ENCODE measurements around the gene TAS1R3.

TAS1R3 gene

GRCh38 chr1:1306661-1307260 lies 24.3 kb upstream of the TAS1R3 start:
- TF ChIP-seq ZC3H10 (CRISPR knock-in tag; IDR thresholded peaks at IDR 0.05): no peak
- TF ChIP-seq BACH2 (CRISPR knock-in tag; IDR thresholded peaks at IDR 0.05; ENCODE audit: borderline replicate concordance): no peak
- TF ChIP-seq ESRRG (CRISPR knock-in tag; IDR thresholded peaks at IDR 0.05): no peak
- no peak for TF ChIP-seq CREB5 (CRISPR knock-in tag; IDR thresholded peaks at IDR 0.05; ENCODE audit: low read depth)
- TF ChIP-seq TSHZ2 (CRISPR knock-in tag; IDR thresholded peaks at IDR 0.05): no peak
- no peak for TF ChIP-seq TOX (CRISPR knock-in tag; IDR thresholded peaks at IDR 0.05; ENCODE audit: borderline replicate concordance)
- TF ChIP-seq OSR1 (CRISPR knock-in tag; IDR thresholded peaks at IDR 0.05): no peak
- no peak for TF ChIP-seq CSRNP3 (CRISPR knock-in tag; IDR thresholded peaks at IDR 0.05)
- TF ChIP-seq RARB (CRISPR knock-in tag; IDR thresholded peaks at IDR 0.05): no peak
- no peak for TF ChIP-seq ZNF70 (CRISPR knock-in tag; IDR thresholded peaks at IDR 0.05)
- TF ChIP-seq ISL1 (CRISPR knock-in tag; IDR thresholded peaks at IDR 0.05): no peak
- no peak for TF ChIP-seq SNAI2 (CRISPR knock-in tag; IDR thresholded peaks at IDR 0.05)
- TF ChIP-seq TCF4 (CRISPR knock-in tag; IDR thresholded peaks at IDR 0.05; ENCODE audit: borderline replicate concordance): no peak
- no peak for TF ChIP-seq PATZ1 (CRISPR knock-in tag; IDR thresholded peaks at IDR 0.05; ENCODE audit: borderline replicate concordance)
- no peak for TF ChIP-seq ZNF8 (CRISPR knock-in tag; IDR thresholded peaks at IDR 0.05)
- TF ChIP-seq CSDC2 (CRISPR knock-in tag; IDR thresholded peaks at IDR 0.05): no peak
- TF ChIP-seq ZFP3 (CRISPR knock-in tag; IDR thresholded peaks at IDR 0.05): no peak
- ATAC-seq: no peak

GRCh38 chr1:1307261-1307922 lies 23.7 kb upstream of the TAS1R3 start:
- no peak for ATAC-seq
- TF ChIP-seq CREB5 (CRISPR knock-in tag; IDR thresholded peaks at IDR 0.05; ENCODE audit: low read depth) (no peak), ZNF565 (CRISPR knock-in tag; conservative IDR thresholded peaks at IDR 0.05; ENCODE audit: low read depth) (no peak), ARNTL (CRISPR knock-in tag; IDR thresholded peaks at IDR 0.05; ENCODE audit: borderline replicate concordance, low read depth) (no peak), ZFP3 (CRISPR knock-in tag; IDR thresholded peaks at IDR 0.05) (no peak), TSHZ2 (CRISPR knock-in tag; IDR thresholded peaks at IDR 0.05) (no peak), PATZ1 (CRISPR knock-in tag; IDR thresholded peaks at IDR 0.05; ENCODE audit: borderline replicate concordance) (no peak), TOX (CRISPR knock-in tag; IDR thresholded peaks at IDR 0.05; ENCODE audit: borderline replicate concordance) (no peak), ISL1 (CRISPR knock-in tag; IDR thresholded peaks at IDR 0.05) (no peak), SNAI2 (CRISPR knock-in tag; IDR thresholded peaks at IDR 0.05) (no peak), ZC3H10 (CRISPR knock-in tag; IDR thresholded peaks at IDR 0.05) (no peak), OSR1 (CRISPR knock-in tag; IDR thresholded peaks at IDR 0.05) (no peak), GLIS3 (CRISPR knock-in tag; IDR thresholded peaks at IDR 0.05) (no peak), ZNF70 (CRISPR knock-in tag; IDR thresholded peaks at IDR 0.05) (no peak), ZFP30 (CRISPR knock-in tag; IDR thresholded peaks at IDR 0.05) (no peak), CSRNP3 (CRISPR knock-in tag; IDR thresholded peaks at IDR 0.05) (no peak)
